Amniotic epithelial cell (primary cell): ENCODE data around the gene COPZ2.

Experiments
- DNase-seq: peaks from one replicate; pipeline ENCODE4 v3.0.0-alpha.2; 2010; ENCODE audit warnings: low read depth

The COPZ2 gene

GRCh38 chr17:47983492-47984223, 53.9 kb downstream of the COPZ2 start:
- no peak for DNase-seq

- peak; percentile 61 for DNase-seq
These were observed 54.8 kb downstream of the COPZ2 start for GRCh38 chr17:47982645-47983390.

- DNase-seq: no peak
These were observed 55.4 kb downstream of the COPZ2 start for GRCh38 chr17:47982091-47982617.

- DNase-seq: no peak
These were observed 56.1 kb downstream of the COPZ2 start for GRCh38 chr17:47981462-47981861.

GRCh38 chr17:47980541-47980940, 57.1 kb downstream of the COPZ2 start:
- DNase-seq: no peak

- DNase-seq: no peak
These were observed 59.3 kb downstream of the COPZ2 start for GRCh38 chr17:47978324-47978723.
